GM18868 (cell line): ENCODE measurements around the gene SPRY1.

Source experiments
- ATAC-seq: cut with Tn5 transposase; IDR thresholded peaks from one replicate; pipeline ENCODE4 v1.9.1; 2021; ENCODE audit warnings: mild to moderate bottlenecking, moderate library complexity; ENCODE audit not compliant: unreplicated experiment

SPRY1 gene

DNA sequence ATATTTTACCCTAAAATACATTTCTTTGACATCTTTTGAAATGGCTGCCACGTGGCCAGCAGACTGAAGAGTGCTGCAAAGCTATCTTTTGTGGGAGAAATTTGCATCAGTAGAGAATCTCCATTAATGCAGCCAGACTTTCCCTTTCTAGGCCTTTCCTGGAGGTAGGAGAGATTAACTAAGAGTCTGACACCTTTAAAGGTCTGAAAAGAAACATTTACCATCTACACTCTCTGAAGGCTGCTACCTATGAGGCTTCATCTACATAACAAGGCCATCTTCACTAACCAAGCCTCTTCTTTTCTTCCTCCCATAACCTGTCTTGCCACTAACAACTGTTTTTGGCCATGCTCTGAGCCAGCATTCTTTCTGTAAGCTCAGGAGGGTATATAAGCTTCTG is 17.8 kb upstream of the SPRY1 start:
- ATAC-seq = no peak

DNA sequence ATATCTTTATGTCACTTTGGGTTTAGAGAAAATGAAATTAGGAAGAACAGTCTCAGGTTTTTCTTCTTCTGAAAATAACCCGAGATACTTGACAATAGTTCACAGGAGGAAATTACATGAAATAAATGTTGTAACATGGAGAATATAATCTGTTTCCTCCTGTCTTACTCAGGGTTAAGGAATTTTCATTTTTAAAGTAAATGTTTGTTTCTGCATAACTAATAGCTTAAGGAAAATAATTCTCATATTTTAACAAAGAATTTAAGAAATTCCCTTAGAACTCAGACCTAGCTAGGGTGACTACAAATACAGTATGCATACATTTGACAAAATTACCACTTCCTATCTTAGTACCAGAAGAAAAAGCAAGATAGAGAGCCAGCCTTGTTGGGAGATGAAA is 17.2 kb upstream of the SPRY1 start:
- ATAC-seq = no peak

DNA sequence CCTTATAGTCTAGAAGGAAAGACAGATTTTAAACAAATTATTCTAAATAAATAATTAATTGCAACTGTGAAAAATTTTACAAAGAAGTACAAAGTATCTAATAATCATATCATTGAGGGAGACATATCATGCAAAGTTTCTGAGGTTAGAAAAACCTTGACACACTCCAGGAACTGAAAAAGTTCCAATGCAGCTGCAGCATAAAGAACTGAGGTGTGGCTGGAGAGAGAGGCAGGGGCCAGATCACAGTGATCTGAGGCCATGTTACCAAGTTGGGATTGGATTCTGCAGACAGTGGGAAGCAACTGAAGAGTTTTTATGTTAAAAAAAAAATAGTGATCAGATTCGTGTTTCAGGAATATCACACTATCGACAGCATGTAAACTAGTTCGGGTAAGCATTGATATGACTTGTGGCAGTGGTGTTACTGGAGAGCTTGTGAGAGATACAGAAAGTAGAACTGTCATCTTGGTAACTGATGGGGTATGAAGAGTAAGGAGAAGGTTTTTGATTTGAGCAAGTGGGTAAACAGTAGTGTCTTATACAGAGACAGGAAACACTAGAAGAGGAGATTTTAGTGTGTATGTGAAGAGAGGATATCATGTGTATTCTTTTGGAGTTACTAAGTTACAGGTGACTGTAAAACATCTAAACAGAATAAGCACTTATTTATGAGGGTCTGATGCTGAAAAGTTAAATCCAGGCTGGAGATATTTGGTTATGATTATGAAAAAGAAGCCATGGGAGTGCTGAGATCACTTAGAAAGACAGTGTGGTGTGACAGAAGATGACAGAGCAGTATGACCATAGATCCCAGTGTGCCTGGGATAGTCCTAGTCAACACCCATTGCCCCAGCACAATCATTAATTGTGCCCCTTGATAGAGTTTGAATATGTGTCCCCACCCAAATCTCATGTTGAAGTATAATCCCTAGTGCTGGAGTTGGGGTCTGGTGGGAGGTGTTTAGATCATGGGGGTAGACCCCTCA is 15.6 kb upstream of the SPRY1 start:
- peak; percentile 89 for ATAC-seq

DNA sequence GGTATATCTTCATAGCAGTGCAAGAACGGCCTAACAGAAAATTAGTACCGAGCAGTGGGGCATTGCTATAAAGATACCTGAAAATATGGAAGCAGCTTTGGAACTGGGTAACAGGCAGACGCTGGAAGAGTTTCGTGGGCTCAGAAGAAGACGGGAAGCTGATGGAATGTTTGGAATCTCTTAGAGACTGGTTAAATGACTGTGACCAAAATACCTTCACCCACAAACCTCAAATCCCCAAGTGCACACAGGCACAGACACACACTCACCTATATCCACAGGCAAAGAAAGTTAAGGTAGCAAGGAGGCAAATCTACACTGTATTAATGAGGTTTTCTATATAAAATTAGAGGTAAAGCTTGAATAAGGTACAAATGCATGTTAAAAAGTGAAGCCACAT is 14.6 kb upstream of the SPRY1 start:
- ATAC-seq = no peak

DNA sequence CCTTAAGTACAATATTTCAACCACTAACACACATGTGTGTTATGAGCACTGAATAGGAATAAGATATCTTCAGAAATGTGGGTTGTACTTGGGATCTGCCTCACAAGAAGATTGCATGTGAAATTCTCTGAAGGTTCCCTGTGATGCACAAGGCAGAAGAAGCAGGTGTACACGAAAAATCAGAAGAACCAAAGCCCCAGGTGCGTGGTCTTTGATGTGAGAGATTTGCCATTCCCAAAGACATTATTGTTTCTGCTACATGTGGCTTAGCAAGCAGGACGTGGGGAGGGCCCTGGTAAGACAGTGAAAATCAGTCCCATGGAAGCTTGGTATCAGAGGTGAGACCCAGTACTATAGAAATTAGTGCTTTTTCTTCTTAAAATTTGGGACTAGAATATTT is 13.0 kb upstream of the SPRY1 start:
- ATAC-seq = no peak

DNA sequence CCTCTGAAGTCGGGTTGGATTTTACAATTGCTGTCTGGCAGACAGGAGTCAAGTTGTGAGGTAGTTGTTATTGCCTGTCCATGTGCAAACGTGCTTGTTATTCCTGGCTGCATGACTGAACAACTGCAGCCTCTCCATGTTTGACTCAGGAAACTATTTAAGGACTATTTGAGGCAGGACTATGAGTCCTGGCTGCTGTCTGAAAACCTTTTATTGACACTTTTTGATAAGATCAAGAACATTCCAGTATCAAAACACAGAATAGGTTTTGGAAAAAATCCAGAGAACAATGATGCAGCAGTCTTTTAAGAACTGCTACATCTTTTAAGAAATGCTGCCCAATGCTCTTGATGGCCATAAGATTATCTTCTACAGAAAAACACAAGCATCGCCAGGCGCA is 10.0 kb upstream of the SPRY1 start:
- no peak for ATAC-seq

DNA sequence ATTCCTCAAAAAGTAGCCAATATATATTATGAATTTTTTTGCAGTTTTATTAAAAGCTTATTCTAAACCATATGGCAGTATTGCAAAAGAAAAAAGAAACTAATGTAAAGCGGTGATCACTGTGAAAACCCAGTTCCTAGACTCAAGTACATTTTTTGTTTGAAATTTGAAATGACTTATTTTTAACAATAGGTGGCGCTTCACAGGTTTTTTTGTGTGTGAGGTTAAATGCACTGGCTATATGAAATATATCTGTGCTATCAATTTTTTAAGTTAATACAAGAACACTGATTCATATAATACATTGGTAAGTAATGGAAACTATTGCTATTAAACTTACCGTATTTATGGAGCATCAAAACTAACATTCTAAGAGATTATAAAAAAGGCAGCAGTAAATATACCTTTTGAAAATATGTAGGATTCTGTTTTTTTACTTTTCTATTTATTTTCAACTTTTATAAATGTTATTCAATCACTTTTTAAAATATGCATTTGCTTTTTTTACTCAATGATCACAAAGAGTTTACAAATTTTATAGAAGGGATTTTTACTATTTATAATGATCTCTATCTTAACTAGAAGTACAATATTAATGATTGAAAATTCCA is 5.6 kb upstream of the SPRY1 start:
- no peak for ATAC-seq

DNA sequence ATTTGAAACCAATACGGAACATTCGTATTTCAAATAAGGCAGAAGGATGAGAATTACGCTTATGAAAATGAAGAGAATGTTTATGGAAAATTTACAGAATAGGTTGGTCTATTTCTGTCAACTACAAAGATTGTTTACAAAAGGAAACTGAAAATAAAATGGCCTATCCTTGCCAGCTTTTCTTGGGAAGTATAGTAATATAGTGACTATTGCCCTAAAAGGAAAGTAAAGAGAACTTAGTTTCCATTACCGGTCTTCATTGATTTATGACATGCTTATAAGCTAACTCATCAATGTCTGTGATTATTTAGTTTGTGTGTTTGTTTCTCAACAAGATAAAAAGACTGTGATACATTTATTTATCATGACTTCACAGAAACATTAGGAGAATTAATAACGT is 2.9 kb upstream of the SPRY1 start:
- ATAC-seq = no peak

DNA sequence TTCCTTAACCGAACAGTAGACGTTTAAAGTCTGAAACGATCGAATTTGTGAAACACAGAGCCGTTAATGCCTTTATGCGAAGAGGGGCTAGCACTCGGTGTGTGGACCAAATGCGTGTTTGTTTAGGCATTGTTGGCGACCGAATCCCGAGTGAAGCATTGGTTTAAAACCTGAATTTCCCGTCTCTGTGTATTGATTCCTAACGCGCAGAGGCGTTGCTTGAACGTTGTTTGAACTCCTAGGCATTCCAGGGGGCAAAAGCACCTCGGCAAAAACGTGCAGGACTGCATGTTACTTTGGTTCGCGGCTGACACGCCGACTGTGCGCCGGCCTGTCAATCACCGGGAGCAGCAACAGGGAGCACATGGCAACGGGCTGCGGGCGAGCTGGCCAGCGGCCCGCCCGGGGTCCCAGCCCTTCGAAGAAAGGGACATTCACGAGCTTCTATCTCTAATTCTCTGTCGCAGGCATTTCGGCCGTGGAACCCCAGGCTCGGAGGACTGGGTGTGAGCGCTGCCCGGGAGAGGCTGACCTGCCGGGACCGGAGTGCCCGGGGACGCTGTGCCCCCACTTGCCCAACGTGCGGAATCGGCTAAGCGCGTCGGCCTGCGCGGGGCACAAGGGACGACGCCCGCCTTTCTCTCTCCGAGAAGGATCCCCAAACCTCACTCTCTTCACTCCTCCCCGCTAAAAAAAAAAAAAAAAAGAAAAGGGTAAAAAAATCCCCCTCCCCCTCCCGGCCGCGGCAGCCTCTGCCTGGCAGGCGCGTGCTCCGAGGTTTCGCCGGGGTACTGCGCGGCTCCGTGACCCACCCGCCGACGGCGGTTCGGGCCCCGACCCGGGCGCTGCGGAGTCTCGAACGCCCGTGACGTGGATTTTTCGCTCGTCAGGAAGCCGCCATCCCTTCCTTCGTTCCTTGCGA is 810 bp downstream of the SPRY1 start:
- peak; percentile 25 for ATAC-seq

DNA sequence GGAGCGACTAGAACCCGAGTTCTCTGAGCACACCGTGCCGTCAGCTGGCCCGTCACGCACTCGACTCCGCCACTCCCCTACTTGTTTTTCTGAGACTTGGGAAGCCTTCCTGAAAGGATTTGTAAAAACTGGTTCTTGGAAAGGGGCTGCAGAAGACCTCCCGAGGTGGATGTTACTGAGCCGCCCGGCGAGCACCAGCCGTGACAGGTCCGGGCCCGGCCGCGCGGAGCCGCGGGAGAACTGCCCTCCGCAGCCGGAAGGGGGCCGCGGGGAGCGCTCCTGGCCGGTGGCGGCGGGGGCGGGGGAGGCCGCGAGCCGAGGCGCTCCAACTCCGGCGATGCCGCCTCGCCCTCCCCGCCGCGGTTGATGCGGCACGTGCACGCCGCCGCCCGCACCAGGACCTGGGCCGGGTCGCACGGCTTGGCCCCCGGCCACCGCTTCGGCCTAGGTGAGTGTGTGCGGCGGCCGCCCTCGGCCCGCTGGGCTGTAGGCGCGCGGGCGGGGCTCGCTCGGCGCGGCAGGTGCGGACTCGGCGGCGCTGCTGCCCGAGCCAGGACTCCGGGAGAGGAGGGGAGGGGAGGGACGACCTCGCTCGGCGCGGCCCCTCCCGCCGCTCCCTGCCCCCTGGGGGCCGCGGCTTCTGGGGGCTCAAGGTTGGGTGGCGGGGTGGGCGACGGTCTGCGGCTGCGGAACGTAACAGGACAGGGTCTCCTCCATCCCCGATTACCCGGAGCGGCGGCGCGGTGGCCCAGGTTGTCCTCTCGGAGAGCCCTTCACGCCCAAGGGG is 1.7 kb downstream of the SPRY1 start:
- ATAC-seq = peak; percentile 58

DNA sequence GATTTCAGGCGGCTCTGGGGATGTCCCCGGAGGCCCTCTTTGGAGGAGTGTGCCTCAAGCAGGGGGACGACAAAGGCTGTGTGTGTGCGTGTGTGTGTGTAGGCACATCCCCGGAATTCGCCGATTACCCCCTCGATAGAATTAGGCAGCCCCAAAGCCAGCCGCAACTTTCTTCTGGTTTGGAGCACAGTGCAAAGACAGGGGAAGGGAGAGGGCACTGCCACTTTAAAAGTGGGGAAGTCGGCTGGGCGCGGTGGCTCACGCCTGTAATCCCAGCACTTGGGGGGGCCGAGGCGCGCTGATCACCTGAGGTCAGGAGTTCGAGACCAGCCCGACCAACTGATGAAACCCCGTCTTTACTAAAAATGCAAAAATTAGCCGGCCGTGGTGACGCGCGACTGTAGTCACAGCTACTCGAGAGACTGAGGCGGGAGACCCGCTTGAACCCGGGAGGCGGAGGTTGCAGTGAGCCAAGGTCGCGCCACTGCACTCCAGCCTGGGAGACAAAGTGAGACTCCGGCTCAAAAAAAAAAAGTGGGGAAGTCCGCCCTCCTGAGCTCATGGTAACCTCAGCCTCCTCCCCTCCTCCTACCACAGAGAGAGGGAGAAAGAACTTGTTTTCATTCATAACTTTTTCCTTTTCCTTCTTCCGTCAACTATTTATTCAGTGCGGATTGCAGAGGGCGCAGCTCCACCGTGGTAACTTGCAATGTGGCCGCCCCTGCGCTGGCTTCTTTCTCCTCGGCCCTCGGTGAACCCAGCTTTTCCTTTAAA is 2.4 kb downstream of the SPRY1 start:
- ATAC-seq = peak; percentile 41

DNA sequence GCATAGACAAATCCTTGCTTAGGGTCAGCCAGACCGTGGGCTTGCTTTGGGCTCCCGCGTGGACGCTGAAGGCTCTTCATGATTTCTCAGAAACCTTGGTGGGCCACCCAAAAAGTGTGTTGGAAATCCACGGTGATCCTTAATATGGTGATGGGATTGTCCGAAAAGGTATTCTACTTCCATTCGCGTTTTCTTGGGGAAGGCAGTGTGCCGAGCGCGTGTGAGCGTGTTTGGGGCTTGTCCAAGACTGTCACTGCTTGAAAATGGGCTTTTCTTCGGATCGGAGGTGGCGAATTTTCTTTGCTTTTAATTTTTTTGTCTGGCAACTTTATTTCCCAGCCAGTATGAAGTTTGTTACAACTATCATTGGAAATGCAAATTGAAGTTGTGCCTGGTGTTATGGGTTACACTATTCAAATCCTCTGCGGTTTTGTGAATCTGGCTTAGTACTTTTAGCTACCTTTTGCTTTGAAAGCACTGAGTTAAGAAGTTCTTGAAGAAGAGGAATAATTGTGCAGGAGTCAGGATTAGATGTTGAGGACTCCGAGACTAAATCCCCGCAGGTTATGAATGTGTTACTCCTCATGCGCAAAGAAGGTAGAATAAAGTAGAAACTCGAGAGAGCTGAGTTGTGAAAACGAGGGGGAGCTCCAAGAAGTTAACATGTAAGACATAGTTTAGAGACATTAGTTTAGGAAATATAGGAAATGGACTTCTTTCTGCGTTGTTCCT is 3.2 kb downstream of the SPRY1 start:
- ATAC-seq = no peak

DNA sequence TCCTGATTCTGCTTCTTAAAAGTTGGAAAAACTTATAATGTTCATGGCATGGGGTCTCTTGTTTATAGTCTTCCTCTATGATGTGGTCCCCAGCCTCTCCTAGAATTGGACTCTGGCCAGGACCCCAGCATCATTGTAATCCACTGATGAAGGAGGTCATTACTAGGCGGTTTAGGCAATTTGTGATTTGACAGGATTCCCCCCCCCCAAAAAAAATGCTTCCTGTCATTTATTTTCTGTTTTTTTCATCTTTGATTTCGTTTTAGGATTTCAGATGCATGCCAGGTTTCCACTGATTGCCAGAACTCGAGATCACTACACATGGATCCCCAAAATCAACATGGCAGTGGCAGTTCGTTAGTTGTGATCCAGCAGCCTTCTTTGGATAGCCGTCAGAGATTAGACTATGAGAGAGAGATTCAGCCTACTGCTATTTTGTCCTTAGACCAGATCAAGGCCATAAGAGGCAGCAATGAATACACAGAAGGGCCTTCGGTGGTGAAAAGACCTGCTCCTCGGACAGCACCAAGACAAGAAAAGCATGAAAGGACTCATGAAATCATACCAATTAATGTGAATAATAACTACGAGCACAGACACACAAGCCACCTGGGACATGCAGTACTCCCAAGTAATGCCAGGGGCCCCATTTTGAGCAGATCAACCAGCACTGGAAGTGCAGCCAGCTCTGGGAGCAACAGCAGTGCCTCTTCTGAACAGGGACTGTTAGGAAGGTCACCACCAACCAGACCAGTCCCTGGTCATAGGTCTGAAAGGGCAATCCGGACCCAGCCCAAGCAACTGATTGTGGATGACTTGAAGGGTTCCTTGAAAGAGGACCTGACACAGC is 4.9 kb downstream of the SPRY1 start:
- ATAC-seq = no peak

DNA sequence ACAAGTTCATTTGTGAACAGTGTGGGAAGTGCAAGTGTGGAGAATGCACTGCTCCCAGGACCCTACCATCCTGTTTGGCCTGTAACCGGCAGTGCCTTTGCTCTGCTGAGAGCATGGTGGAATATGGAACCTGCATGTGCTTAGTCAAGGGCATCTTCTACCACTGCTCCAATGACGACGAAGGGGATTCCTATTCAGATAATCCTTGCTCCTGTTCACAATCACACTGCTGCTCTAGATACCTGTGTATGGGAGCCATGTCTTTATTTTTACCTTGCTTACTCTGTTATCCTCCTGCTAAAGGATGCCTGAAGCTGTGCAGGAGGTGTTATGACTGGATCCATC is 5.5 kb downstream of the SPRY1 start:
- ATAC-seq = no peak

DNA sequence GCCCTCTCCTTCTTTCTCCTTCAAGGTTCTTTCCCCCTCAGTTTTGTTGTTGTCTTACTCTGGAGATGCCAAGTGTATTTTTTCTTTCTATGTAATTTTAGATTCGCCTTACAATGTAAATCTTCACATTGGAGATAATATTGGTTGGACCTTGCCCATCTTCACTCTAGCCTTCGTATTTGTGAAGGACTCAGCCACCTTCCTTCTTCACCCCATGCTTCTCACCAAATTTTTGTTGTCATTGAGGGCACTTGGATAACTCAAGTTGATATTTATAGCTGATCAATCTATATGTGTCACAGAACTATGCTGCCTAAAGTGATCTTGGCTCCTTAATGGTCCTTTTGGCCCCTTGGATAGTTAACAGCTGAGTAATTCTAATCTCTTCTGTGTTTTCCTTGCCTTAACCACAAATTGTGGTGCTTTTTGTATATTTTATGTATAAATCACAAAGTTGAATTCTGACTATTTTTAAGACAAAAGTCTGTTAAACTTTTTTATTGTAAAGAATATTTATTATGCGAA is 6.5 kb downstream of the SPRY1 start:
- no peak for ATAC-seq

DNA sequence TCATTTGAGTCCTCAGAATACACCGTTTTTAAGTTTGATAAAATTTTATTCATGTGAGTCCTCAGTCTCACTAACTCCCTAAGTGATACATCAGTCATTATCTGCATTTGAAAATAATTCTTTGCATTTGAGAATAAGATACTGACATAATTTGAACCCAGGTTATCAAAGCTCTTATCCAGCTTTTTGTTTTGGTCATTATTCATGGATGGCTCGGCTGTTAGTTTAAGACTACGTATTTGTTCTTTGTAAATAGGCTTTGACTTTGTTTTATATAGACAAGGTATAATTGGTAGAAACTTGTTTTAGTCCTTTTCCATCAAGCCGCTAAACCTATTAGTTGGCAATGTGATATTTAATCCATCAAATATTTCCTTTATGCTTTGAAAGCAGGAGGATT is 7.9 kb downstream of the SPRY1 start:
- ATAC-seq = no peak

DNA sequence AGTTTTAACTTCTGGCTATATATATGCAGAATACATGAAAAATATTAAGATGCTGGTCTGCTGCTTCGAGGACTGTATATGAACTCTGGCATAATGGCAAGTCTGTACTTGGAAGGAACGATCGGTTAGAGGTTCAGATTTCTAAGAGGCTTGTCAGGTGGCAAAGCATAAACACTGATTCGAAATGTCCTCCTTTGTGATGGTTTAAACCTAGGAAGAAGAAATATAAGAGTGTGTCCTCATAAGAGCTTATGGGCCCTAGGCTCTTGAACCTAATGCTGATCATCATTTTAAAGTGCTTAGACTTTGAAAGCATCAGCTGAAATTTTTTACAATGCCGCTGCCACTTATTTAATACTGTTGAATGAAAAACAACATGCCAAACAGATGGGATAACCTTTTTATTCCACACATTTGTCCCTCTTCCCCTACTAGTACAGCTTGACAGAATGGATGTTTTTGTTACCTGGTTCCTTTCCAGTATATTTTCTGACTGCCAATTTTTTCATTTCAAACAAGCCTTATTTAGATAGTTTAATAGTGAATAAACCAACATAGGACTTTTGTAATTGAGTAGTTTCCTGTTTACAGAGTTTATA is 8.8 kb downstream of the SPRY1 start:
- no peak for ATAC-seq

DNA sequence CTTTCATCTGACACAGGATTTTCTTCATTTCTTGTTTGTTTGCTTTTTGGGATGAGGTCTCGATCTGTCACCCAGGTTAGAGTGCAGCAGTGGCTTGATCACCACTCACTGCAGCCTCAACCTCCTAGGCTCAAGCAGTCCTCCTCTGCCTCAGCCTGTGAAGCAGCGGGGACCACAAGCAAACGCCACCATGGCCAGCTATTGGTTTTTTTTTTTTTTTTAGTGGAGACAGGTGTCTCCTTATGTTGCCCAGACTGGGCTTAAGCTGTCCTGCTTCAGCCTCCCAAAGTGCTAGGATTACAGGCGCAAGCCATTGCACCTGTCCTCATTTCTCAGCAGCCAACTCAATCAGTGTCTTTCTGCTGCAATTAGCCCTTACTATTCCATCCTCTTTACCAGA is 10.3 kb downstream of the SPRY1 start:
- ATAC-seq = no peak
